Endothelial cell of umbilical vein (primary cell): ENCODE data around the gene MDFI.

Experiments
- EZH2 ChIP-seq: IDR thresholded peaks from 2 replicates; pipeline ENCODE4 v1.6.1; 2012; ENCODE audit warnings: borderline replicate concordance, low read depth, mild to moderate bottlenecking, moderate library complexity, low read length, inconsistent platforms; ENCODE audit not compliant: severe bottlenecking
- JUN ChIP-seq: IDR thresholded peaks from 2 replicates; pipeline ENCODE4 v1.6.1; 2011; ENCODE audit warnings: borderline replicate concordance, low read depth; ENCODE audit not compliant: insufficient read length, insufficient read depth
- MYC ChIP-seq: IDR thresholded peaks from one replicate; pipeline ENCODE4 v1.6.1; 2011; ENCODE audit warnings: mild to moderate bottlenecking, low read depth, low read length
- POLR2A ChIP-seq: IDR thresholded peaks from 2 replicates; pipeline ENCODE4 v1.6.1; 2012; ENCODE audit warnings: low read depth, mild to moderate bottlenecking, control low read depth, low read length
- POLR2AphosphoS5 ChIP-seq: IDR thresholded peaks from 2 replicates; pipeline ENCODE4 v1.6.1; 2012; ENCODE audit warnings: low read depth, mild to moderate bottlenecking, control low read depth, low read length, moderate library complexity; ENCODE audit not compliant: insufficient read depth
- TF ChIP-seq, protein P1 (sequence below): IDR thresholded peaks from 2 replicates; pipeline ENCODE4 v1.6.1; 2011; ENCODE audit not compliant: insufficient read depth, insufficient read length
- TF ChIP-seq, protein P2 (sequence below), 2 donors: IDR thresholded peaks; 1 replicate in 1 of 2; 2 replicates in 1 of 2; pipeline ENCODE4 v1.5.1; 2011; ENCODE audit warnings: low read length in 2 of 2, mild to moderate bottlenecking in 2 of 2, moderate library complexity in 2 of 2, control low read depth in 1 of 2, inconsistent platforms in 1 of 2, low read depth in 1 of 2; ENCODE audit not compliant: insufficient read depth in 1 of 2; ENCODE audit errors: extremely low read depth in 1 of 2

DNA sequence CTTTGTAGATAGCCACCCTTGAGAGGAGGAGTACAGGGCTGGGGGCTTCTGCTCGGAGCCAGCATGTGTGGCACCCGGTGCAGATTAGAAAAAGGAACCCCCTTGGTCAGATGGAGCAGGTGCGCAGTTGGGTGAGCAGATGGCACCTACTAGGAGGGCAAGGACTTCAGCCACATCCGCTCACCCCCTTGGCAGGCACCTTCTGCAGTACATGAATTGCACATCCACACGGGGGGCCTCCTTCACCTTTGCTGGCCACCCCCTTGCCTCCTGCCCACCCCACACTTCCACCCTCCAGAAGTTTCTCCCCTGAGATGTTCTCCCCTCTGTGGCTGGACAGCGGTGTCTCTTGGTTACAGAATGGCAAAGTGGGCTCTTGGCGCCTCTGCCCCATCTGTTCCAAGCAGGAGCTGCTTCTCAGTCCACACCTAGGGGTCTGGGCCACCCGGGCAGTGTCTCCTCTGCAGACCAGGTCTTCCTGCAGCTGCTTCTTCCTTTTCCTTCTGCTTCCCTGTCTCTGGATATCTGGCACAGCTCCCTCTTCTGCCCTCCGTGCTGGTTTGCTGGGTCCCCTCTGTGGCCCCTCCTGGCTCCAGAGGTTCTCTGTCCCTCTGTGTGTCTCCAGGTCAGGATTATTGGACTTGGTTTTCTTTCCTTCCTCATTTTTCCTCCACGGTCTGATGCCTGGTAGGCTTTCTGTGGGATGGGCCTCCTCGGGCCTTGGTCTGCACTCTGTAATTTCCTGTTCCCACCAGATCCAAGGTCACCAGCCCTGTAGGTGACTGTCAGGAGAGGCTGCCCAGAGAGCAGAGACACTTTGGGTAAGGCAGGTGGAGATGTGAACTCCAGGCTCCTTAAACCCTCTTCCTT, 4.1 kb downstream of the MDFI start:
- TF ChIP-seq, protein P1, sequence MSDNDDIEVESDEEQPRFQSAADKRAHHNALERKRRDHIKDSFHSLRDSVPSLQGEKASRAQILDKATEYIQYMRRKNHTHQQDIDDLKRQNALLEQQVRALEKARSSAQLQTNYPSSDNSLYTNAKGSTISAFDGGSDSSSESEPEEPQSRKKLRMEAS: no peak
- TF ChIP-seq POLR2A: no peak
- TF ChIP-seq, protein P2, sequence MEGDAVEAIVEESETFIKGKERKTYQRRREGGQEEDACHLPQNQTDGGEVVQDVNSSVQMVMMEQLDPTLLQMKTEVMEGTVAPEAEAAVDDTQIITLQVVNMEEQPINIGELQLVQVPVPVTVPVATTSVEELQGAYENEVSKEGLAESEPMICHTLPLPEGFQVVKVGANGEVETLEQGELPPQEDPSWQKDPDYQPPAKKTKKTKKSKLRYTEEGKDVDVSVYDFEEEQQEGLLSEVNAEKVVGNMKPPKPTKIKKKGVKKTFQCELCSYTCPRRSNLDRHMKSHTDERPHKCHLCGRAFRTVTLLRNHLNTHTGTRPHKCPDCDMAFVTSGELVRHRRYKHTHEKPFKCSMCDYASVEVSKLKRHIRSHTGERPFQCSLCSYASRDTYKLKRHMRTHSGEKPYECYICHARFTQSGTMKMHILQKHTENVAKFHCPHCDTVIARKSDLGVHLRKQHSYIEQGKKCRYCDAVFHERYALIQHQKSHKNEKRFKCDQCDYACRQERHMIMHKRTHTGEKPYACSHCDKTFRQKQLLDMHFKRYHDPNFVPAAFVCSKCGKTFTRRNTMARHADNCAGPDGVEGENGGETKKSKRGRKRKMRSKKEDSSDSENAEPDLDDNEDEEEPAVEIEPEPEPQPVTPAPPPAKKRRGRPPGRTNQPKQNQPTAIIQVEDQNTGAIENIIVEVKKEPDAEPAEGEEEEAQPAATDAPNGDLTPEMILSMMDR (IDR thresholded peaks at IDR 0.05; ENCODE audit: extremely low read depth in 1 of 2, insufficient read depth in 1 of 2, low read depth in 1 of 2, low read length in 2 of 2): no peak
- no peak for TF ChIP-seq POLR2AphosphoS5
- TF ChIP-seq JUN: no peak
- TF ChIP-seq MYC: no peak
- TF ChIP-seq EZH2: no peak
